GM18505 (cell line): ENCODE data around the gene KLRC4.
"Not testable (repeated sequence)": the region's sequence is repeated elsewhere in the genome, so short reads cannot be mapped to it uniquely, and the experiment has no call there.

ENCODE experiments used
- ATAC-seq: cut with Tn5 transposase; IDR thresholded peaks from one replicate; pipeline ENCODE4 v1.9.1; 2021; ENCODE audit not compliant: unreplicated experiment
- POLR2A ChIP-seq: IDR thresholded peaks from 4 replicates; pipeline ENCODE4 v1.6.1; 2011; ENCODE audit warnings: borderline replicate concordance; ENCODE audit not compliant: insufficient read depth, insufficient read length; ENCODE audit errors: extremely low read depth

Gene KLRC4

DNA sequence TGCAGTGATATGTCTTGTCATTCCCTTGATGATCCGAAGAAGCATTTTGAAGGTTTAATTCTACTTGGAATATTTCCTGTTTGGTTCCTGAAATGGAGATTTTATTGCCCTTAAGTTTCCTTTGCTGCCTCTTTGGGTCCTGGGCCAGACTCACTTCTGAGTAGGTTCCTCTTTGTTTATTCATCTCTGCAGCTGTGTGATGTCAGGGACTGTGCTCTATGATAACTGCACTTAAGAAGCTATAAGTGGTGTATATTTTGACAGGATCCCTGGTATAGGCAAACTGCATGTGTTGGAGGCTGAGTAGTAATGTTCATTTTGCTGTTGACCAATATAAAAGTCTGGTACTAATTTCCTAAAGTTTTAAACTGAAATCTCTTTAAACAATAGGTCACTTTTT, at the start of gene KLRC4:
Gene KLRC4, minus strand, starts transcription at position 366 of the 400 bp plus-strand sequence. Its CDS starts 182 bp downstream, at position 184.
- no peak for TF ChIP-seq POLR2A
- no peak for ATAC-seq

DNA sequence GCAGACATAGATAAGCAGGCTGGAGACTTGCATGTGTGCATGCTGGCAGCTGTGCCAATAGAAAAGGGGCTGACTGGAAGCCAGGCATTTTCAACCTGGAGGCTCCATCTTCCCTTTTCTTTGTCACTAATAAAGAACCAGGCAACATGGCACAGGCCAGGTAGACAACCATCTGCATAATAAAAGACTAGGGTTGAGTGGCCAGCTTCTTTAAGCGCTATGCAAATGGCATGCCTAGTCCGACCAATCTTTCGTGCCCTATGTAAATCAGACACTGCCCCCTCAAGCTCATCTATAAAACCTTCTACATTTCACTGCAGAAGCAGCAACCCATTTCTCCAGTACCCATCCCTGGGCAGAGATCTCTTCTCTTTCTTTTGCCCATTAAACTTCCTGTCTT, 48.2 kb upstream of the KLRC4 start:
- ATAC-seq = no peak
- no peak for TF ChIP-seq POLR2A

GRCh38 chr12:10456856-10457255, 47.3 kb upstream of the KLRC4 start:
- no peak for ATAC-seq
- no peak for TF ChIP-seq POLR2A

DNA sequence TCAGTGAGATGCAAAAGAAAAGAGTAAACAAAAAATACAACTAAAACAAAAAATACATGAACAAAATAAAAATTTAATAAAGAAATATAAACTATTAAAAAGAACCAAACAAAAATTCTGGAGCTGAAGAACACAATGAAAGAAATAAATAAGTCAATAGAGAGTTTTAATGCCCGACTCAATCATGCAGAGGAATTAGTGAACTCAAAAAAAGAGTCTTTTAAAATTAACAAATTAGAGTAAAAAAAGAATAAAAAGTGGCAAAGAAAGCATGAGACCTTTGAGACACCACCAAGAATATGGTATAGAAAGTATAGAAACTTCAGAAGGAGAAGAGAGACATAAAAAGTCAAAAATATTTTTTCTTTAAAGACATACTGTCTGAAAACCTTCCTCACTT, 46.2 kb upstream of the KLRC4 start:
- no peak for TF ChIP-seq POLR2A
- ATAC-seq = no peak

DNA sequence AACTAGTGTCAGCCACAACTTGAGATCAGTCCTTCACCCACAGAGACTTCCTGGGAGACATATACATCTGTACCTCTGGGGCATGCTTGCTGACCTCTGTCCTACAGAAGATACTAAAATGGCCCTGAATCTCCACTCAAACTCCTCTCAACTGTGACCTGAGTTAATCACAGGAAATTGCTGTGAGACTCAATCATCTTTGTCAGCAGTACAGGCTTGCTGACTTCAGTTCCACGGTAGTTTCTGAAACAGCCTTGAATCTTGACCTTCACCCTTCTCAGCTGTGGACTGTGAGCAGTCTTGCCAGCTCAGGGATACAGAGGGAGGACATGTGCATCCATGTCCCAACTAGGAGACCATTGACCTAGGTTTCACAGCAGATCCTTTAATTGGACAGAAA, 45.0 kb upstream of the KLRC4 start:
- no peak for TF ChIP-seq POLR2A
- no peak for ATAC-seq

DNA sequence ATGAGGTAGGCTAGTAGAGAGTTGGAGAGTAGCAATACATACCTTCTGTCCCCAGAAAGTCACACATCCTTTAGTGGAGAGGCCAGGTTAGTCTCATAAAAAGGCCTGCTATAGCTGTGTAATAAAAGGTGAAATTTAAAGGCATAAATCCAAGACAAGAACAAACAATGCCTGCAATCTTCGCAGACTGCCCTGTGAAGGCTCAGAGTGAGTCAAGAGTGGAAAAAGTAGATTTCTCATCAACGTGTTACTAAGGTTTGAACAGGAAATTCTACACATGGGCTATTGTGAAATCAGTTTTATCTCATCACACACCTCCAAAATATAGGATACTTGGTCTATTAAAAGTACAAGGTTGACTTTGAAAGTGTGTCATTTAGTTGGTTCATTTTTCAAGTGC, 43.6 kb upstream of the KLRC4 start, which contains the start of gene KLRC1:
Gene KLRC1, minus strand, starts transcription at position 222 of the 400 bp plus-strand sequence. CDS start 2,221 bp downstream, outside the sequence.
- no peak for ATAC-seq
- no peak for TF ChIP-seq POLR2A

DNA sequence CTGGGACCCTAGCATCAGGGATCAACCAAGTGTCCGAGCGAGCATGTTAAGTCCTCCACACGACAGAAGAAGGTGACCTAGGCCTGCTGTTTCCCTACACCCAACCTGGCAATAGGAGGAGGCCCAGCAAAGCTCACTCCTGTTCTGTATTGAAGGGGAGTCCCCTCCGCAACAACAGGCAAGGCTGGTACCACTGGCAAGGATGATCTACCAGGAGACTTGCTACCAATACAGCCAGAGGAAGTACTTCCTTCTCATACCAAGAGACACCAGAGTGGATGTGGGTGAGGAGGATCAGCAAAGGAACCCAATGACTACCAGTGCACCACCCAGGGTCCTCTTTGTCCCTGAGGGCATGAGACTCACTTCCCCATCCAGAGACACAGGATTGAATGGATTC, 38.7 kb upstream of the KLRC4 start:
- ATAC-seq = no peak
- TF ChIP-seq POLR2A = no peak

DNA sequence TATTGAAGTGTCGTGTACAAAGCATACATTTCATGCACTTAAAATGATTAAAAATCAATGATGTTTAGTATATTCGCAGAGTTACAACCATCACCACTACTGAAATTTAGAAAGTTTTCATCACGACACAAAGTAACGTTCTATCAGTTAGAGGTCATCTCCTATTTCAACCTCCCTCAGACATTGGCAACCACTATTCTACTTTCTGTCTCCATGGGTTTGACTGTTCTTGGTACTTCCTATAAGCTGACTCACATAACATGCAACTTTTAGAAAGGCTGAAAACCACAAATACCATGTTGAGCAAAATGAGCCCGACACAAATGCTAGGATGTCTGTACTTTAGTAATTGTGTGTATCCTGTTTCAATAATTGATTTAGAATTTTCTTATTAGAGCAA, 36.5 kb upstream of the KLRC4 start:
- ATAC-seq = not testable (repeated sequence)

- not testable (repeated sequence) for ATAC-seq
Observed at GRCh38 chr12:10441144-10441543, 31.6 kb upstream of the KLRC4 start.

DNA sequence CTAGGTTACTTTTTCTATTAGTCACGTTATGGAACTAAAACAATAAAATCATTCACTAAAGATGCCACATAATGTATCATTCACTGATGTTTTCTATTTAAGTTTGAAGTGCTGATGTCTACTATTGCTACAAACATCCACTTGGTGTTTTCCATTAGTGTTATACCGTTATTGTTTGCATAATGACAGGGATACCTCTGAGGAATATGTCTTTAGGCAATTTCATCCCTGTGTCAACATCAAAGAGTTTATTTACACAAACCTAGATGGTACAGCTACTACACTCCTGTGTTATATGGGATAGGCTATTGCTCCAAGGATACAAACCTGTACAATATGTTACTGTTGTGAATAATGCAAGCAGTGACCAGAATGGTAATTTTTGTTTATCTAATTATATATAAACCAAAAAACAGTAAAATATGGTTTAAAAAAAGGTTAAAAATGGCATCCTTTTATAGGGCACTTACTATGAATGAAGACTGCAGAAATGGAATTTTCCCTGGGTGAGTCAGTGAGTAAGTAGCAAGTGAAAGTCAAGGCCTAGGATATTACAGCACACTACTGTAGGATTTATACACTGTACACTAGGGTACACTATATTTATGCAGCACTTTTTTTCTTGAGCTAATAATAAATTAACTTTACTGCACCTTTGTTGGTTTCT, 30.2 kb upstream of the KLRC4 start:
- not testable (repeated sequence) for ATAC-seq

- ATAC-seq = not testable (repeated sequence)
Observed at GRCh38 chr12:10437601-10438000, 28.0 kb upstream of the KLRC4 start.

DNA sequence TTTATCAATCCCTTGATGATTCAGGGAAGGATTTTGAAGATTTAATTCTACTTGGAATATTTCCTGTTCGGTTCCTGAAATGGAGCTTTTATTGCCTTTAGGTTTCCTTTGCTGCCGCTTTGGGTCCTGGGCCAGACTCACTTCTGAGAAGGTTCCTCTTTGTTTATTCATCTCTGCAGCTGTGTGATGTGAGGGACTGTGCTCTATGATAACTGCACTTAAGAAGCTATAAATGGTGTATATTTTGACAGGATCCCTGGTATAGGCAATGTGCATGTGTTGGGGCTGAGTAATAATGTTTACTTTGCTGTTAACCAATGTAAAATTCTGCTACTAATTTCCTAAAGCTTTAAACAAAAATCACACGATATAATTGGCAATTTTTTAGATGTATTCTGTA, 26.3 kb upstream of the KLRC4 start, which contains the start of gene KLRC2:
Gene KLRC2, minus strand, starts transcription at position 195 of the 400 bp plus-strand sequence. Its CDS starts 24 bp downstream, at position 171.
- ATAC-seq = not testable (repeated sequence)

DNA sequence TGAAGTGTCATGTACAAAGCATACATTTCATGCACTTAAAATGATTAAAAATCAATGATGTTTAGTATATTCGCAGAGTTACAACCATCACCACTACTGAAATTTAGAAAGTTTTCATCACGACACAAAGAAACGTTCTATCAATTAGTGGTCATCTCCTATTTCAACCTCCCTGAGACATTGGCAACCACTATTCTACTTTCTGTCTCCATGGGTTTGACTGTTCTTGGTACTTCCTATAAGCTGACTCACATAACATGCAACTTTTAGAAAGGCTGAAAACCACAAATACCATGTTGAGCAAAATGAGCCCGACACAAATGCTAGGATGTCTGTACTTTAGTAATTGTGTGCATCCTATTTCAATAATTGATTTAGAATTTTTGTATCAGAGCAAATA, 21.1 kb upstream of the KLRC4 start:
- not testable (repeated sequence) for ATAC-seq

- ATAC-seq = not testable (repeated sequence)
Observed at GRCh38 chr12:10425938-10426337, 16.4 kb upstream of the KLRC4 start.

DNA sequence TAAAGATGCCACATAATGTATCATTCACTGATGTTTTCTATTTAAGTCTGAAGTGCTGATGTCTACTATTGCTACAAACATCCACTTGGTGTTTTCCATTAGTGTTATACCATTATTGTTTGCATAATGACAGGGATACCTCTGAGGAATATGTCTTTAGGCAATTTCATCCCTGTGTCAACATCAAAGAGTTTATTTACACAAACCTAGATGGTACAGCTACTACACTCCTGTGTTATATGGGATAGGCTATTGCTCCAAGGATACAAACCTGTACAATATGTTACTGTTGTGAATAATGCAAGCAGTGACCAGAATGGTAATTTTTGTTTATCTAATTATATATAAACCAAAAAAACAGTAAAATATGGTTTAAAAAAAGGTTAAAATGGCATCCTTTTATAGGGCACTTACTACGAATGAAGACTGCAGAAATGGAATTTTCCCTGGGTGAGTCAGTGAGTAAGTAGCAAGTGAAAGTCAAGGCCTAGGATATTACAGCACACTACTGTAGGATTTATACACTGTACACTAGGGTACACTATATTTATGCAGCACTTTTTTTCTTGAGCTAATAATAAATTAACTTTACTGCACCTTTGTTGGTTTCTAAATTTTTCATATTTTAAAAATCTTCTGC, 14.8 kb upstream of the KLRC4 start:
- not testable (repeated sequence) for ATAC-seq

GRCh38 chr12:10422159-10422558, 12.6 kb upstream of the KLRC4 start:
- not testable (repeated sequence) for ATAC-seq

DNA sequence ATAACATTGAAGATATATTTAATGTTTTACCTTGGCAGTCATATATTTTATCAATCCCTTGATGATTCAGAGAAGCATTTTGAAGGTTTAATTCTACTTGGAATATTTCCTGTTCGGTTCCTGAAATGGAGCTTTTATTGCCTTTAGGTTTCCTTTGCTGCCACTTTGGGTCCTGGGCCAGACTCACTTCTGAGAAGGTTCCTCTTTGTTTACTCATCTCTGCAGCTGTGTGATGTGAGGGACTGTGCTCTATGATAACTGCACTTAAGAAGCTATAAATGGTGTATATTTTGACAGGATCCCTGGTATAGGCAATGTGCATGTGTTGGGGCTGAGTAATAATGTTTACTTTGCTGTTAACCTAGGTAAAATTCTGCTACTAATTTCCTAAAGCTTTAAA, 10.8 kb upstream of the KLRC4 start, which contains the start of gene KLRC3:
Gene KLRC3, minus strand, starts transcription at position 262 of the 400 bp plus-strand sequence. Its CDS starts 45 bp downstream, at position 217.
- not testable (repeated sequence) for ATAC-seq
